Activated CD4-positive, alpha-beta T cell treated with anti-CD3 and anti-CD28 coated beads for 48 hours (primary cell): ENCODE data around the gene DLL4.
"Not testable (repeated sequence)": the region's sequence is repeated elsewhere in the genome, so short reads cannot be mapped to it uniquely, and the experiment has no call there.

ENCODE experiments used
- DNase-seq: peaks from one replicate; pipeline ENCODE4 v3.0.0-alpha.2; 2020

The DLL4 gene

DNA sequence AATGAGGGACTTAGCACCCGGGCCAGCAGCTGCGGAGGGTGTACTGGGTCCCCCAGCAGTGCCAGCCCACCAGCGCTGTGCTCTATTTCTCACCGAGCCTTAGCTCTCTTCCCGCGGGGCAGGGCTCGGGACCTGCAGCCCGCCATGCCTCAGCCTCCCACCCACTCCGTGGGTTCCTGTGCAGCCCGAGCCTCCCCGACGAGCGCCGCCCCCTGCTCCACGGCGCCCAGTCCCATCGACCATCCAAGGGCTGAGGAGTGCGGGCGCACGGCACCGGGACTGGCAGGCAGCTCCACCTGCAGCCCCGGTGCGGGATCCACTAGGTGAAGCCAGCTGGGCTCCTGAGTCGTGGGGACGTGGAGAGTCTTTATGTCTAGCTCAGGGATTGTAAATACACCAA is 32.6 kb downstream of the DLL4 start:
- not testable (repeated sequence) for DNase-seq

DNA sequence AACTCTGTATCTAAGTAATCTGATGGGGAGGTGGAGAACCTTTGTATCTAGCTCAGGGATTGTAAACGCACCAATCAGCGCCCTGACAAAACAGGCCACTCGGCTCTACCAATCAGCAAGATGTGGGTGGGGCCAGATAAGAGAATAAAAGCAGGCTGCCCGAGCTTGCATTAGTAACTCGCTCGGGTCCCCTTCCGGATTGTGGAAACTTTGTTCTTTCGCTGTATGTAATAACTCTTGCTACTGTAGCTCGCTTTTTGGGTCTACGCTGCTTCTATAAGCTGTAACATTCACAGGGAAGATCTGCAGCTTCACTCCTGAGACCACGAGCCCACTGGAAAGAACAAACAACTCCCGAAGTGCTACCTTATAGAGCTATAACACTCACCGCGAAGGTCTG is 33.2 kb downstream of the DLL4 start:
- DNase-seq = not testable (repeated sequence)

DNA sequence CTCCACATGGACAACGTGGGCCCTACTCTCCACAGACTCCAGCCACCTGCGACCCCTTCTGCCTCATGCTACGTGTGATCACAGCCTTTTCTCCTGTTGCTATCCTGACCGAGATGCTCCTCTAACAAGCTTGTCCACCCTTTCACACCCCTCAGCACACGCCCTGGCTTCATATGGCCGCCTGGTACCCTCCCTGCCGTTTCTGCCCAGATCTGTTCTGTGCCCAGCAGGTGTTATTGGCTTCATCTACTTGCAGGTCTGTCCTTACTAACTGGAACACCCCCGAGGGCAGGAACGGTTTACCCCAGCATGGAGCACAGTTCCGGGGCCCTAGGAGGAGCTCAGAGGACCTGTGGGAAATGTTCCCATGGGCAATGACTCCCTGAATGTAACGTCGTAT is 34.1 kb downstream of the DLL4 start:
- DNase-seq = no peak

DNA sequence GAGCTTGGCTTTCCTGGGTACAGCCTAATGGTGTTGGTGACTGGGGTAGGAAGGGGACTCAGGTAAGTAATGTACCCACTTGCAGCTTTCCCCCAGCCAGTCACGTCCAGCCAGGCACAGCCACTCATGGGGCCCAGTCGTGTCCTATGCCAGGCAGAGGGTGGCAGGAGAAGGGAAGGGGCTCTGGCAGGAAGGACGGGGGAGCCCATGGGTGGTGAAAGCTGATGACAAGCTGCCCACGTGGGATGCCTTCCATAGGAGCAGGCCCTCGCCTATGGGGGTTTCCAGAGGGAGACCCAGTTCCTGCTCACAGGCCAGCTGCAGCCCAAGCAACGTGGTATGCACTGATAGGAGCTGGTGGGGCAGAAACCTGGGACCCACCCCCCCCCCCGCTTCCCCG is 34.9 kb downstream of the DLL4 start:
- no peak for DNase-seq

DNA sequence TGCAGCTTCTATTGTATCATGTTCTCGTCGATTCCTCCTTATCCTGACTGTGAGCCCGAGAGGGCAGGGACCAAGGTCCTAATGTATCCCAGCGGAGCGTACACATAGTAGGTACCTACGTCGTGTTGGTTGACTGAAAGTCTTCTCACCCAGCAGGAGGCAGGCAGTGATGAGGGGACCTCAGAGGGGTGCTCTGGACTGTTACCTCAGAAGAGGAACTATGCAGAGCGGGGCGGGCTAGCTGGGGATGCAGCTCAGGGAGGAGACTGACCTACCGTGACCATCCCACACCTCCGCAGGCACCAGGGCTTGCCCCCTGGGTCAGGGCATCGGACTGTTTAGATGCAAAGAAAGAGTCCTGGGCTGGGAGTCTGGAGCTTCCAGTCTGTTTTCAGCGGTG is 35.5 kb downstream of the DLL4 start:
- DNase-seq = no peak

DNA sequence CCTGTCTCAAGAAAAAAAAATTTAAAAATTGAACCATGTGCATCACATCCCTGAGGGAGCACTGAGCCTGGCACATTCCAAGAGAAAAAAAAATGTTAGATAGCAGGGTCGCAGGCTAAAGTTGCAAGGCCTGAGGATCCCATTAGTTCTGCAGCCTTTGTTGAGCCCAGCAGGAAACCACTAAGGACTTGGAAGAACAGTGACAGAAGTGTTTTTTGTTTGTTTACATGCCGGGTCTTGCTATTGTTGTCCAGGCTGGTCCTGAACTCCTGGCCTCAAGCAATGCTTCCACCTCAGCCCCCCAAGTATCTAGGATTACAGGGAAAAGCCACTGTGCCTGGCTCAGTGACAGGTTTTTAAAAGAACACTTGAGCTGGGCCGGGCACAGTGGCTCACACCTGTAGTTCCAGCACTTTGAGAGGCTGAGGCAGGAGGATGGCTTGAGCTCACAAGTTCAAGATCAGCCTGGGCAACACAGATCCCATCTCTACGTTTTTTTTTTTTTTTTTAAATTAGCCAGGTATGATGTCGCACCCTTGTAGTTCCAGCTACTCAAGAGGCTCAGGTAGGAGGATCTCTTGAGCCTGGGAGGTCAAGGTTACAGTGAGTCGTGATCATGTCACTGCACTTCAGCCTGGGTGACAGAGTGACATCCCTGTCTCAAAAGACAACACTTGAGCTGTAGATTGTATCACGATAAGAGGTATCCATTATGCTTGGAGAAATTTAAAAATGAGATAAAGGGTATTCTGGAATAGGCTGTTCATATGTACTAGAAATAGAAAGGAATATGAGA is 39.3 kb downstream of the DLL4 start:
- no peak for DNase-seq

DNA sequence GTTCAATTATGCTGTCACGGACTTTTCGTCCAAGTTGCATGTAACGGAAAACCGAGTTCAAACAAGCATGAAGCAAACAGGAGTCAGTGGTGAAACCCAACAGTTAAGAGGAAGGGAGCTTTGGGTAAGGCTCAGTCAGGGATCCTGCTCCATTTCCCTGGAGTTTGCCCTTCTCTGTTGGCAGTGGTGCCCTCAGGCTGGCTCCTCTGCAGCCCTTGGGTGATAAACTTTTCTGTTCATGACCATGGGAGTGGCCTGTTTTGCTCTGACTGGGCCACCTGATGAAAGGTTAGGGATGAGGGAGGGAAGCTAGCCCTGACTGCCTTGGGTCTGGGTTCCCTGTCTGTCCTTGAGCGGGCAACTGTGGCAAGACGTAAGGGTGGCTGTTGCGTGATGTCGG is 40.2 kb downstream of the DLL4 start:
- DNase-seq = no peak

DNA sequence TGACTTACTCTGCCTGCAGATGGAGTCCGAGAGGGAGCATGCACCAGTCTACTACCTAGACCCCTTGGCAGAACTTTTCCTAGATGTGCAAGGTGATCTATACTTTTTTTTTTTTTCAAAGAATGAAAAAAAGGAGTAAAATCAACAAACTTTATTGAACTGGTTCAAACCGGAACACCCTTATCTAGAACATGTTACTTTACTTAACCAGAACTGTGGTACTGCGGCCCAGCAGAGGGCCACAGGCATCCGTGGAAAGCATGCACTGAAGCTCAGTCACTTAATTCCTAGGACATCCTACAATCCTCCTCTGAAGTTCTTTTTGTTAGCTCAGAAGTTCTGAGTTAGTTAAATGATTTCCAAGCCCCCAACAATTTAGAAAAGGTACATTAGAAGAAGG is 45.7 kb downstream of the DLL4 start:
- no peak for DNase-seq

DNA sequence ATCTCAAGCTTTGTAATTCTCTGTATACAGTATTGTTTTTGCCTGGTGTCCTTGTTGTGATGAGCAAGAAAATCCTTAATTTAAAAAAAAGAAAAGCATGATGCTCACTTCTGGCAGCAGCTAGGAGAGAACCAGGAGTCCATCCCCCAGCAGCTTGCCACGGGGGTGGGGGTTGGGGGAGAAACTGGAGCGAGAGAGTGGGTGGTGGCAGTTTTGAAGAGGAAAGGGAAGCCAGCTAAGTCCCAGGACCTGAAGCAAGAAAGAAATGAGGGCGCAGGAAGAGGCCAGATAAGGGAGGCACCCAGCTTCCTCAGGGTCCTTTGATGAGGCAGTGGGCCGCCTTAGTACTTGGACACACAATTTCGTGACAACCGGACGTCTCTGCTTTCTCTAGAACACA is 47.7 kb downstream of the DLL4 start:
- DNase-seq = no peak

DNA sequence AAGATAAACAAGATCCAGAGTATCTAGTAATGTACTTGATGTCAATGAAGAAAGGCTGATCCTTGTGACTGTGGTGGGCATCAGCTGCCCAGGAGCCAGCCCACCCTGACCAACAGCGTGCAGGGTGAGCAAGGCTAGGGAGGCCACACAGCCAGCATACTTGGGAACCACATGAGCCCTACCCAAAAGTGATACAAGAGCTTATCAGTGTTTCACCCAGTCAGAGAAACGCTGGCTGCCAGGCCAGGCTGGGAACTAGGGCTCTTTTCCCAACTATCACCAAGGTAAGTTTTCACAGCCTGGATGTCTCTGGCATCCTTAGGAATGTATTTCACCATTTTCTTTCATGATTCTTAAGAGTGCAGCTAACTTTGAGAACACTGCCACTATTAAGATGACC is 49.0 kb downstream of the DLL4 start:
- no peak for DNase-seq

DNA sequence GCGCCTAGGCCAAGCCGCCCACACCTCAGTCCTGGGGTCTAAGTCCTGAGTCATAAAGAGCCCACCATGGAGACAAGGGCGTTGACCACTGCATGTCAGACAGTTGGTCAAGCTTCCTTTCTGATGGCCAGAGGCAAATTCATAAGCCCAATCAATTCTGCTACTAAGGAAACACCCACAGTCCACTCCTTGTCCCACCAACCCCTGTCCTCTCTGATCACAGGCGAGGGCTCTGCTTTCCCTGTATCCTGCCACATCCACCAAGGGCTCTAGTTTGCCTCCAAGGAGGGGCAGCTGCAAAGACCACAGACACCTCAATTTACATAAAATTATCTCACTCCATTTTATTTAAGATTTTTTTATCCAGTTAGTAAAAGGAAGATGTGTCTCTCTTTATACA is 49.4 kb downstream of the DLL4 start:
- DNase-seq = no peak

DNA sequence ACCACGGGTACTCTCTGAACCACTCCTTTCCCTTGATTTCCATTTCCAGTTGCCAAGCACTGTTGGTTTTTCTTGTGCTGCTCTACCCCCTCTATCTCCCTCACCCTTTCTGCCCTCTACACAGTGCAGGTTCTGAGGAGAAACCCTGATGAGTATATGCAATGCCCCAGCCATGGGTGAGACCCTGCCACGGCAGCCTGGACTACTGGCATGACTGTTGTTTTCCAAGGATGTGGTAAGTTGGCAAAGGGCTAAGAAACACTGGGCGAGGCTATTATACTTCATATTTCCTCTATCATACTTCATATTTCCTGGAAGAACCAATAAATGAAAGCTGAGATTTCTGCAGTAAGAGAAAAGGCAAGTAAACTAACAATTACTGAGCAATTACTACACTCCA is 52.0 kb downstream of the DLL4 start:
- no peak for DNase-seq

DNA sequence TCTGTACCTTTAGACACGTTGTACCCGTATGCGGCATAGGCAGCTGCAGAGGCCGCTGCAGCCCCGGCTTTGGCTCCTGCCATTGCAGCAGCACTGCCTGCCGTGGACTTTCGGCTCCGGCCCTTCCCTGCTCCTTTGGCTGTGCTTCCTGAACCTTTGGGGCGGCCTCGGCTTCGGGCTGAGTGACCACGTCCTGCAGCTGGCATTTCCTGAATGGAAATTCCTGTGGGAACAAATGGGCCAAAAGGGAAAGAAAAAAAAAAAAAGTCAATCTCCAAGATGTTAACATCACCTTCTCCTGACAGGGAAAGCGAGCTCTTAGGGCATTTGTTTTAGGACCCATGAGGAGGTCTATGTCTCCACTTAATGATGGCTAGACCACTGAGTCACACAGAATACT is 53.7 kb downstream of the DLL4 start:
- DNase-seq = no peak

DNA sequence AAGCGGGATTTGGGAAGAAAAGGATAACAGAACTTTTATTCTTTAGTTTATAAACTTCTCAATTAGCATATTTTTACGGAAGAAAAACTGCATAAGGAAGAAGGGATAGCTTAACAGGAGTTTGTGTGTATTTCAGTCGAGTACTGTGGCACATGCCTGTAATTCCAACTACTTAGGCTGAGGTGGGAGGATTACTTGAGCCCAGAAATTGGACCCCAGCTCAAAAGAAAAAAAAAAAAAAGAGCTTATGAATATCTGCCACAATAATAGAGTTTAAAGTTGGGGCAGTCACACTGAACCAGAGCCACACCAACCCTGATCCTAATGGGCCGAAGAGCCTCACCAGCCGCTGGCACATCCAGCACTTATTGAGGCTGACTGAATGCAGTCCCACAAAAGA is 55.3 kb downstream of the DLL4 start:
- no peak for DNase-seq

DNA sequence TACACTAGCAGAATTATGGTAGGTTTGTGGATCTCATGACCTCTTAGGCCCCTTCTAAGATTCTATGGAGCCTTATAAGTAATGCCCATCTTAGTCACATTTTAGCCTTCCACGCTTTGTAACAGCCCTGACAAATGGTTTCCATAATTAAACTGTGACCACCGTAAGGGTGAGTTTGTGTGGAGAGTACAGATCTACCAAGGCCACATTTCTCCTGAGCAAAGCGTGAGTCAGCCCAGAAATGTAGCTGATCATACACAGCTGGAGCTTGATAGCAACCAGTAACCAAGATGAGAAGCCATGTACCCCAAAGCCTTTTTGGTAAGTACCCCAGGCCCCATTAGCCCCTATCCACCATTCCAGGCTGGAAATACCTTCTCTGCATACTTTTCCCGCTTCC is 55.8 kb downstream of the DLL4 start:
- DNase-seq = no peak

DNA sequence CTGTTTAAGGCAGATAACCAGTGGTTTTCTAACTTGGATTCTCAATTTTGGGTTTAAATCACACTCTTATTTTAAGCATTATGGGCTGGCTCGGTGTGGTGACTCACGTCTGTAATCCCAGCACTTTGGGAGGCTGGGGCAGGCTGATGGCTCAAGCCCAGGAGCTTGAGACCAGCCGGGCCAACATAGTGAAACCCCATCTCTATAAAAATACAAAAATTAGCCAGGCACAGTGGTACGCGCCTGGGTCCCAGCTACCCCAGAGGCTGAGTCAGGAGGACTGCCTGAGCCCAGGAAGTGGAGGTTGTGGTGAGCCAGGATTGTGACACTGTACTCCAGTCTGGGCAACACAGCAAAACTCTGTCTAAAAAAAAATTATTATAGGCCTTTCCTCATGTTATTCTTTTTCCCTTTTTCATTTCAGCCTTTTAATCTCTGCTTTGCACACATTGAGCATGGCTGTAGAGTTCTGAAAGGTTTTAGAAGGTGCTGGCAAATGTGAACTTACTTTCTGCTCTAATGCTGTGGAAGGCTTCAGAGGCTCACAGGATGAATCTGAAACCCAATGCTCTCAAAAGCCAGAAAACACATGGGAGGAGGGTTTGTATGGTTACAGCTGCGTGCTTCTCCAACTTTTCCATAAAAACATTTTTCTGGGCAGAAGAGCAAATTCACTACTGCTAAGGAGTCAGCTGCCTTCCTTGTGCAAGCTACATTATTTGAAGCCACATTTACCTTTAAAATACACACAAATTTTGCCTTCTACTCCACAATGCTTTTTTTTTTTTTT is 56.6 kb downstream of the DLL4 start:
- DNase-seq = no peak

DNA sequence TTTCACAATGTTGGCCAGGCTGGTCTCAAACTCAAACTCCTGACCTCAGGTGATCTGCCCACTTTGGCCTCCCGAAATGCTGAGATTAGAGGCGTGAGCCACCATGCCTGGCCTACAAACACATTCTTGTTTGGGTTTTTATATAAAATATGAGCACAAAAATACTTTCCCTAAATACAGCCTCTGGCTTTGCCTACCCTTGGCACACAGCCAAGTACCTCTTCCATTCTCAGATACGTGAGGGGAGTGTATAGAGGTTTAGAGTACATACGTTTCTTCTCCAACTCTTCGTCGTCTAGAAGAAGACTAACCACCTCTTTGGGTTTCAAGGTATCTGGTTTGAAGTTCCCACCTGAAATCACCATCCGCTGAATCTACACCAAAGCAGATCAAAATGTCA is 57.7 kb downstream of the DLL4 start:
- no peak for DNase-seq

DNA sequence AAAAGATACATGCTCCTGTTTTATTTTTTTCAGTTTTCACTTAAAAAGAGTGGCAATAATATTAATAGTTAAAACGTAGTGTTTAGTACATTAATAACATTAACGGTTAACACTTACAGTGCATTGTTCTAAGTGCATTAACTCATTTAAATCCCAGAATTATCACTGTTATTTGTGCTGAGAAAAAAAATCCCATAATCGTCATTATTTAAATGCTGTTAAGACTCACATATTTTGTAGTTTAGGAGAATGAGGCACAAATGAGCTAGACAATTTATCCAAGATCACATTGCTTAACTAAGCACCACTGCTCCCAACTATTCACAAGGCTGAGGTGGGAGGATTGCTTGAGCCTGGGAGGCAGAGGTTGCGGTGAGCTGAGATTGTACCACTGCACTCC is 59.0 kb downstream of the DLL4 start:
- DNase-seq = no peak
